ENCODE measurements around the gene LST1.

The LST1 gene

DNA sequence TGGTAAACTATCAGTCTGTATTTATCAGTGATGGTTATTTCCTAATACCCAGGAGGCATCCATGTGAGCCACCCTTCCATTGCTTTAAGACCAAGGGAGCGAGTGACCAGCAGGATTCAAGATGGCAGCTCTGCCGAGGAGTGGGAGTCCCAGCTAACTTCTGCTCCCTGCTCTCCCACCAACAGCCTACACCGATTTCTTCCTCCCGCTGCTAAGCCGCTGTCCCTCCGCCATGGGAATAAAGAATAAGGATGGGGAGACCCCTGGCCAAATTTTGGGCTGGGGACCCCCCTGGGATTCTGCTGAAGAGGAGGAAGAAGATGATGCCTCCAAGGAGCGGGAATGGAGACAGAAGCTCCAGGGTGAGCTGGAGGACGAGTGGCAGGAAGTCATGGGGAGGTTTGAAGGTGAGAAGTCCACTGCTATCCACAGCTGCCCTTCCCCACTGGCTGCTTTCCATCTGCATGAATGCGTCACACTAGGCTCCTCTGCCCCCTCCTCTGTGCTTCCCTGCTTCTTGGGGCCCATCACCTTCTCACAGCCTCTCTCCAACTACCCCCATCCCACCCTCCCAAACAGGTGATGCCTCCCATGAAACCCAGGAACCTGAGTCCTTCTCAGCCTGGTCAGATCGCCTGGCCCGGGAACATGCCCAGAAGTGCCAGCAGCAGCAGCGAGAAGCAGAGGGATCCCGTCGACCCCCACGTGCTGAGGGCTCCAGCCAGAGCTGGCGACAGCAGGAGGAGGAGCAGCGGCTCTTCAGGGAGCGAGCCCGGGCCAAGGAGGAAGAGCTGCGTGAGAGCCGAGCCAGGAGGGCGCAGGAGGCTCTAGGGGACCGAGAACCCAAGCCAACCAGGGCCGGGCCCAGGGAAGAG is 28.4 kb upstream of the LST1 start:
- no peak overlapping the region for H3K27ac ChIP-seq
- TF ChIP-seq, protein P1, sequence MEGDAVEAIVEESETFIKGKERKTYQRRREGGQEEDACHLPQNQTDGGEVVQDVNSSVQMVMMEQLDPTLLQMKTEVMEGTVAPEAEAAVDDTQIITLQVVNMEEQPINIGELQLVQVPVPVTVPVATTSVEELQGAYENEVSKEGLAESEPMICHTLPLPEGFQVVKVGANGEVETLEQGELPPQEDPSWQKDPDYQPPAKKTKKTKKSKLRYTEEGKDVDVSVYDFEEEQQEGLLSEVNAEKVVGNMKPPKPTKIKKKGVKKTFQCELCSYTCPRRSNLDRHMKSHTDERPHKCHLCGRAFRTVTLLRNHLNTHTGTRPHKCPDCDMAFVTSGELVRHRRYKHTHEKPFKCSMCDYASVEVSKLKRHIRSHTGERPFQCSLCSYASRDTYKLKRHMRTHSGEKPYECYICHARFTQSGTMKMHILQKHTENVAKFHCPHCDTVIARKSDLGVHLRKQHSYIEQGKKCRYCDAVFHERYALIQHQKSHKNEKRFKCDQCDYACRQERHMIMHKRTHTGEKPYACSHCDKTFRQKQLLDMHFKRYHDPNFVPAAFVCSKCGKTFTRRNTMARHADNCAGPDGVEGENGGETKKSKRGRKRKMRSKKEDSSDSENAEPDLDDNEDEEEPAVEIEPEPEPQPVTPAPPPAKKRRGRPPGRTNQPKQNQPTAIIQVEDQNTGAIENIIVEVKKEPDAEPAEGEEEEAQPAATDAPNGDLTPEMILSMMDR (conservative IDR thresholded peaks at IDR 0.05): no peak
- TF ChIP-seq ZFX (IDR thresholded peaks at IDR 0.05): no peak

DNA sequence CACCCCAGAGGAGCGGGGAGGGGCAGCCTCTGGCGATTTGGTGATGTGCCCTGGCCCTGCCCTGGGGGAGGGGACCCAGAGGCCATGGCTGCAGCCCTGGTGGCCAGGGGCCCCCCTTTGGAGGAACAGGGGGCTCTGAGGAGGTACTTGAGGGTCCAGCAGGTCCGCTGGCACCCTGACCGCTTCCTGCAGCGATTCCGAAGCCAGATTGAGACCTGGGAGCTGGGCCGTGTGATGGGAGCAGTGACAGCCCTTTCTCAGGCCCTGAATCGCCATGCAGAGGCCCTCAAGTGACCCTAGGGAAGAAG is 27.8 kb upstream of the LST1 start:
- no peak overlapping the region for H3K27ac ChIP-seq
- no peak for TF ChIP-seq ZFX (IDR thresholded peaks at IDR 0.05)
- TF ChIP-seq, protein P1 (conservative IDR thresholded peaks at IDR 0.05): no peak

DNA sequence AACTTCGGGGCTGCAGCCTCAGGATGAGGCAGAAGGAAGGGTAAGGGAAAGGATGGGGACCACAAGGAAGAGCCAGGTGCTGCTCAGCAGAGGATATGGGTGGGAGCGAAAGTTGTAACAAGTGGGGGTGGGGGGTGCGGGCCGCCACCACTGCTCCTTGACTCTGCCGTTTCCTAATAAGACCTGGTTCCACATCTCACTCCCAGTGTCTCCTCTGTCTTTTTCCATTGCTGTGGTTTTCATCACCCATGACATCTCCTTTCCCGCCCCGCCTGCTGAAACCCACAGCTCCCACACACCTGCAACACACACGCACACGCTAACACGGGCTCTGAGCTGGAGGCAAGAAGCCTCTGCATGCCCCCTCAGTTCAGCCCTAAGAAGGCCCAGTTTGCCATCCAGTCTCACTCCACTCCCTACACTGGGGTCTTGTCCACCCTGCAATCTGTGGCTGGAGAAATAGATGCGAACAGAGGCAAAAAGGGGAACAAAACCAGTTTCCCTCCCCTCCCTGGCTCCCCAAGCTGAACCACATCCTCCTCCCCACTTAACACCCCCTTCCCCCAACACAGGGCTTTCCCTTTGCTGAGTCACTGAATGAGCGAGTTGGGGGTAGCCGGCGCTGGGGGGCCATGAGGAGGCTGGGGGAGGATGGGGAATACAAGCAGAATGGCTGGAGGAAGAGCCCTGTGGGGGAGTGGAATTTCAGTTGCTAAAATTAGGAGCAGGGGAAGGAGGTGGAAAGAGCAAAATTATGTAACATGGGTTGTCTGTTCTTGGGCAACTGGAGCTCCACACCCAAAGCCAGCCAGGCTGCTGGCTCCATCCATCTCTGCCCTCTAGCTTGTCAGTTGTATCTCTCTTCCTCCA is 27.2 kb upstream of the LST1 start:
- no peak for TF ChIP-seq ZFX (IDR thresholded peaks at IDR 0.05)
- TF ChIP-seq, protein P1 (conservative IDR thresholded peaks at IDR 0.05): no peak
- H3K27ac ChIP-seq: no peak overlapping the region

DNA sequence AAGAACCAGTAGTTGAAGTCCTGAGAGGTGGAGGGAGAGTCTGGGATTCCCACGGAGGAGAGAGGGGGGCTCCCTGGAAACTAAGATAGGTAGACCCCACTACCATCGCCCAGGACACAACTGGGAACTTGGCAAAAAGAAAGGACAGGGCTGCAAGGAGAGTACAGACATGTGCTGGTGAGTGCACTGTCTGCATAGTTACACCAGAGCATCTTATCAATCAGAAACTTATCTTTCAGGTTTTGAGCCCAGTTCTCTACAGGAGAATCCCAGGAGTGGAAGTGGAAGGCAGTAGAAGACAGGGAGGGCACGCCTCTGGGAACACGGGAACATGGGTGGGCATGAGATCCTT is 26.5 kb upstream of the LST1 start:
- no peak overlapping the region for H3K27ac ChIP-seq
- TF ChIP-seq, protein P1 (conservative IDR thresholded peaks at IDR 0.05): no peak
- TF ChIP-seq ZFX (IDR thresholded peaks at IDR 0.05): no peak

DNA sequence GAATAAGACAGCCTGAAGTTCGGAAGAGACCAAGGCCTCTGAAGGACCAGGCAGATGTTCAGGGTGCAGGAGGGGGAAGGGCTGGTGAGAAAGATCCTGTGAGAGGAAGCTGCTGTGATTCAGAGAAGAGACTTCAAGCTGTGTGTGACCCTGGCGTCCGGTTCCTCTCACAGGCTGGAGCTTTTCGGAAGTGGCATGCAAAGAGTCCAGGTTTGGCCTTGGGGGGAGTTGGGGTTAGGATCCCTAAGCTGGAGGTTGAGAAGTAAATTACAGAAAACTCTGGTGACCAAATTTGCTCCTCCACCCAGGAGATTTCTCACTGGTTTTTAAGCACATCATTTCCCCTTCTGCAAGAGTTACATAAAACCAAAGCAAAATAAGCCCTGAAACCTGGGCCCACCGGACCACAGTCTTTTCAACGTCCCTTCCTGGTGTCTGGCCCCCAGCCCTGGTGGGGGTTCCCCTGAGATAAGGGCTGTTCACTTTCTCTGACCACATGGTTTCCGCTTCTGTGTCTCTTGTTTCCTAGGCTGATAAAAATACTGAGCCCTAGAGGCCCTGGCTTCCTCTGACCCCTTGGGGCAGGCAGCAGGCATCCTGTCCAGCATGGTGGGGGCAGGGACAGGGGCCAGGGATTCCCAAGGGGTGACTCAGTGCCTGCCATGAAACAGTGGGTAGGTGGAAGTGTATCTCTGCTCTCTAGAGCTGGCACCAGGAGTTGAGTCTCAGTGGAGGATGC is 25.9 kb upstream of the LST1 start:
- no peak overlapping the region for H3K27ac ChIP-seq
- no peak for TF ChIP-seq ZFX (IDR thresholded peaks at IDR 0.05)
- TF ChIP-seq, protein P1 (conservative IDR thresholded peaks at IDR 0.05): no peak

DNA sequence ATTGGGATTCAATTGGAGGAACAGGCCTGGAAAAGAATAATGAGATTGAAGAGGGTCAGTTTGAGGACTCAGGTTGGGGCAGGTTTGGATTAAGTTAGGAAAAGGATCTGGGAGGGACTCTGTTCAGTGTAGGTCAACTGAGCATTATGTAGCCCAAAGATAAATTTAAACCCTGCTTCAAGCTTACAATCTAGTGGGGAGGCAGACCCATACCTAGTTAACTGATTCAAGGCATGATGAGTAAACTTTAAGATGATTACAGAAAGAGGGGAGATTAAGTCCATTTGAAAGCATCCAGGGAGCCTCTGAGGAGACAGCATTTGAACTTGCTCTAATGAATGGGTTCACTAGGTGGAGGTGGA is 25.4 kb upstream of the LST1 start:
- H3K27ac ChIP-seq: no peak overlapping the region
- TF ChIP-seq ZFX (IDR thresholded peaks at IDR 0.05): no peak

DNA sequence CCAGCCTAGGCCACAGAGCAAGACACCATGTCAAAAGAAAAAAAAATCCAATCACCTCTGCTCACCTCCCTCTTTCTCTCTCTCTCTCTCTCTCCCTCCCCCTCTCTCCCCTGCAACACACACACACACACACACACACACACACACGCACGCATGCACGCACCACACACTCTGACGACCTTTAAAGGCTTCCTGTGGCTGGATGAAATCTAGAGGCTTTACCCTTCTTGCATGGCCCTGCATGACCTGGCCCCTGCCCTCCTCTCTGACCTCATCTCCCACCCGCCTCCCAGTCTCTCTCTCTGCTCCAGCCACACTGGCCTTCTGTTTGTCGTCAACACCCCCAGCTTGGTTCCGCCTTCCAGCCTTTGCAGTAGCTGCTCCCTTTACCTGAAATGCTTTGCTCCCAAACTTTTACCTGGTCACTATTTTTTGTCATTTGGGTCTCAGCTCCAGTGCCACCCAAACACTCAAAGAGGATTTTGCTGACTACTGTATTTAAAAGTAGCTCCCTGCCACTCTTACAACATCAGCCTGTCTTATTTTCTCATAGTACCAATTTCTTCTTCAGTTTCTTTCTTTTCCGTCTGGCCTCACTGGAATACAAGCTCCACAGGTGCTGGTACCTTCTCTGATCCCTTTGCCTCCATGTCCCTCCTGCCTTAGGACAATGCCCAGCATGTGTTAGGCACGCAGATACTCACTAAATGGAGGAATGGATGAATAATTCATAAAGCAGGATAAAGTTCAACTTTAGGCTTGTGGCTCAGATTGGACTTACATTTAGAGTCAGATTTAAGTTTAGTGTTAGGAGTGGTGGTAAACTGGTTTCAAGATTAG is 18.3 kb upstream of the LST1 start:
- no peak overlapping the region for H3K27ac ChIP-seq
- no peak for TF ChIP-seq ZFX (IDR thresholded peaks at IDR 0.05)
- TF ChIP-seq, protein P1 (conservative IDR thresholded peaks at IDR 0.05): no peak
